Natural killer cell treated with Interleukin-12 subunit alpha and Interleukin-12 subunit beta and Interleukin-15 and Interleukin-18, amount 100 ng/mL, for 72 hours (primary cell): ENCODE results near the gene NODAL. TPM values are rescaled to one million over a fixed set of nuclear protein-coding genes. Genes with fewer than 3 reads are reported as not detected.

Source experiments
- ATAC-seq, 2 donors: fragments of 150-1000 bp; cut with Tn5 transposase in 1 of 2; sonication (Bioruptor Pico), chemical (Tn5 transposase) in 1 of 2; 2 replicates each; pipeline ENCODE4 v1.10.0; 2021
- DNase-seq: peaks from one replicate; pipeline ENCODE4 v3.0.0; 2022; ENCODE audit warnings: low spot score
- H3K27ac Mint-ChIP-seq, 2 donors: 1 replicate in 1 of 2; 2 replicates in 1 of 2; pipeline ENCODE4 v1.8.0; 2022; ENCODE audit warnings: mixed read lengths in 2 of 2, mild to moderate bottlenecking in 1 of 2, moderate library complexity in 1 of 2
- H3K27me3 Mint-ChIP-seq, 2 donors: 1 replicate in 1 of 2; 2 replicates in 1 of 2; pipeline ENCODE4 v1.8.0; 2022; ENCODE audit warnings: mixed read lengths in 2 of 2
- H3K36me3 Mint-ChIP-seq: one replicate; pipeline ENCODE4 v1.8.0; 2022; ENCODE audit warnings: mixed read lengths
- H3K4me1 Mint-ChIP-seq, 2 donors: 1 replicate in 1 of 2; 2 replicates in 1 of 2; pipeline ENCODE4 v1.8.0; 2022; ENCODE audit warnings: low read depth in 2 of 2, mixed read lengths in 2 of 2, mild to moderate bottlenecking in 1 of 2
- H3K4me3 Mint-ChIP-seq: one replicate; pipeline ENCODE4 v1.8.0; 2022; ENCODE audit warnings: mixed read lengths
- H3K9me3 Mint-ChIP-seq: 2 replicates; pipeline ENCODE4 v1.8.0; 2022; ENCODE audit warnings: mixed read lengths
- total RNA-seq, 2 donors: library from RNA; stranded (reverse); gene quantifications; one replicate each; pipeline ENCODE4 v1.2.3, GENCODE V29; 2022

The NODAL gene
- total RNA-seq, 2 donors from 2014 or later: not detected

- no peak for ATAC-seq
- H3K4me3 Mint-ChIP-seq: peak overlapping the region; percentile 64
- H3K9me3 Mint-ChIP-seq: no peaks in the 10 kb centered on the region
- no peak for DNase-seq
- no peaks in the 10 kb centered on the region for H3K36me3 Mint-ChIP-seq
- H3K27me3 Mint-ChIP-seq: peaks cover 12 to 13% of the 10 kb centered on the region in 2 donors
- H3K27ac Mint-ChIP-seq: no peak overlapping the region
- H3K4me1 Mint-ChIP-seq: peaks cover 11 to 20% of the 10 kb centered on the region in 2 donors
These were observed 35.0 kb upstream of the NODAL start for GRCh38 chr10:70476249-70477035.

- Mint-ChIP-seq H3K4me3 (no peak overlapping the region), H3K9me3 (no peaks in the 10 kb centered on the region), H3K4me1 (peaks cover 11 to 18% of the 10 kb centered on the region in 2 donors), H3K27ac (no peak overlapping the region), H3K27me3 (peaks cover 7 to 17% of the 10 kb centered on the region in 2 donors), H3K36me3 (no peaks in the 10 kb centered on the region)
- ATAC-seq: no peak
- no peak for DNase-seq
These were observed 34.2 kb upstream of the NODAL start for GRCh38 chr10:70475661-70476060.

GRCh38 chr10:70474780-70475179 lies 33.3 kb upstream of the NODAL start:
- Mint-ChIP-seq H3K4me3 (no peak overlapping the region), H3K4me1 (peaks cover 9 to 11% of the 10 kb centered on the region in 2 donors), H3K9me3 (no peaks in the 10 kb centered on the region), H3K27me3 (peaks cover 0 to 17% of the 10 kb centered on the region in 2 donors), H3K36me3 (no peaks in the 10 kb centered on the region), H3K27ac (no peak overlapping the region)
- DNase-seq (no peak), ATAC-seq (no peak)

GRCh38 chr10:70472799-70473454 lies 31.4 kb upstream of the NODAL start:
- DNase-seq: no peak
- no peak overlapping the region for H3K4me3 Mint-ChIP-seq

GRCh38 chr10:70466951-70467350 lies 25.5 kb upstream of the NODAL start:
- H3K27ac Mint-ChIP-seq: no peak overlapping the region
- no peak overlapping the region for H3K4me3 Mint-ChIP-seq
- no peaks in the 10 kb centered on the region for H3K4me1 Mint-ChIP-seq
- H3K9me3 Mint-ChIP-seq: no peaks in the 10 kb centered on the region
- H3K36me3 Mint-ChIP-seq: no peaks in the 10 kb centered on the region
- no peak for DNase-seq
- peak in 1 of 2 donors; percentile 3 for ATAC-seq
- H3K27me3 Mint-ChIP-seq: peaks cover 2 to 7% of the 10 kb centered on the region in 2 donors

More at GRCh38 chr10:70472799-70473454, 31.4 kb upstream of the NODAL start:
- Mint-ChIP-seq H3K27ac (no peak overlapping the region), H3K9me3 (no peaks in the 10 kb centered on the region), H3K4me1 (peaks cover 5 to 11% of the 10 kb centered on the region in 2 donors), H3K27me3 (peaks cover 0 to 17% of the 10 kb centered on the region in 2 donors), H3K36me3 (no peaks in the 10 kb centered on the region)
- ATAC-seq: no peak

- ATAC-seq: no peak
- no peaks in the 10 kb centered on the region for H3K9me3 Mint-ChIP-seq
- peaks cover 6 to 7% of the 10 kb centered on the region in 2 donors for H3K27me3 Mint-ChIP-seq
- no peak overlapping the region for H3K27ac Mint-ChIP-seq
- H3K4me1 Mint-ChIP-seq: peaks cover 0 to 3% of the 10 kb centered on the region in 2 donors
- no peaks in the 10 kb centered on the region for H3K36me3 Mint-ChIP-seq
- DNase-seq: no peak
- no peak overlapping the region for H3K4me3 Mint-ChIP-seq
These were observed 24.4 kb upstream of the NODAL start for GRCh38 chr10:70465832-70466231.

GRCh38 chr10:70465278-70465677 lies 23.8 kb upstream of the NODAL start:
- H3K36me3 Mint-ChIP-seq: no peaks in the 10 kb centered on the region
- peaks cover 0 to 3% of the 10 kb centered on the region in 2 donors for H3K4me1 Mint-ChIP-seq
- ATAC-seq (no peak), DNase-seq (no peak)
- no peaks in the 10 kb centered on the region for H3K9me3 Mint-ChIP-seq
- H3K27ac Mint-ChIP-seq: no peak overlapping the region
- peaks cover 10 to 12% of the 10 kb centered on the region in 2 donors for H3K27me3 Mint-ChIP-seq
- no peak overlapping the region for H3K4me3 Mint-ChIP-seq

GRCh38 chr10:70462349-70462984 lies 21.0 kb upstream of the NODAL start:
- DNase-seq (no peak), ATAC-seq (peak in 1 of 2 donors; percentile 32)
- Mint-ChIP-seq H3K27me3 (peaks cover 15 to 19% of the 10 kb centered on the region in 2 donors), H3K36me3 (no peaks in the 10 kb centered on the region), H3K4me3 (no peak overlapping the region), H3K4me1 (peaks cover 0 to 3% of the 10 kb centered on the region in 2 donors), H3K9me3 (no peaks in the 10 kb centered on the region), H3K27ac (no peak overlapping the region)

- Mint-ChIP-seq H3K27me3 (peaks cover 19% of the 10 kb centered on the region in 2 donors), H3K4me1 (peaks cover 0 to 3% of the 10 kb centered on the region in 2 donors)
- ATAC-seq: peak; percentile 45 to 71
These were observed 20.2 kb upstream of the NODAL start for GRCh38 chr10:70461397-70462348.

GRCh38 chr10:70459774-70460490 lies 18.5 kb upstream of the NODAL start:
- Mint-ChIP-seq H3K27ac (no peak overlapping the region), H3K36me3 (no peaks in the 10 kb centered on the region), H3K4me1 (peaks cover 0 to 3% of the 10 kb centered on the region in 2 donors), H3K4me3 (no peak overlapping the region), H3K27me3 (peaks cover 19 to 27% of the 10 kb centered on the region in 2 donors), H3K9me3 (no peaks in the 10 kb centered on the region)
- ATAC-seq (no peak), DNase-seq (no peak)

More at GRCh38 chr10:70461397-70462348, 20.2 kb upstream of the NODAL start:
- no peak overlapping the region for H3K4me3 Mint-ChIP-seq
- no peak for DNase-seq
- no peak overlapping the region for H3K27ac Mint-ChIP-seq
- no peaks in the 10 kb centered on the region for H3K9me3 Mint-ChIP-seq
- no peaks in the 10 kb centered on the region for H3K36me3 Mint-ChIP-seq

GRCh38 chr10:70459061-70459773 lies 17.7 kb upstream of the NODAL start:
- Mint-ChIP-seq H3K9me3 (no peaks in the 10 kb centered on the region), H3K27me3 (peaks cover 19 to 27% of the 10 kb centered on the region in 2 donors), H3K4me1 (peaks cover 0 to 3% of the 10 kb centered on the region in 2 donors), H3K36me3 (no peaks in the 10 kb centered on the region), H3K27ac (no peak overlapping the region), H3K4me3 (no peak overlapping the region)
- ATAC-seq (no peak), DNase-seq (no peak)
